A673 (cell line): Measurements from ENCODE around the gene FRAS1. TPM values are rescaled to one million over a fixed set of nuclear protein-coding genes. Genes with fewer than 3 reads are reported as not detected.

Source experiments
- BruUV-seq: library from RNA; stranded (reverse); fragments of 400-500 nt; replicated peaks from 2 replicates; lab custom pipeline; 2021; lab: Mats Ljungman, UMichigan
- CTCF ChIA-PET: fragments of 300-600 bp; sonication (Branson Sonifier 250); formaldehyde crosslinking; loops from one replicate; lab custom pipeline; 2022; ENCODE audit warnings: antibody characterized with exemption; lab: Charles Lee
- POLR2A ChIA-PET: fragments of 300-600 bp; sonication (Branson Sonifier 250); formaldehyde crosslinking; loops from one replicate; lab custom pipeline; 2022; ENCODE audit warnings: antibody characterized with exemption; ENCODE audit not compliant: low non-redundant PET; lab: Charles Lee
- DNase-seq: peaks from one replicate; pipeline ENCODE4 v3.0.0-alpha.2; 2015; ENCODE audit warnings: low spot score
- H3K27ac ChIP-seq: fragments of 200-600 bp; sonication (generic); 2 replicates; pipeline ENCODE4 v1.5.1; 2016; ENCODE audit warnings: mixed run types, low read depth, mild to moderate bottlenecking, mixed read lengths, antibody characterized with exemption, low read length; ENCODE audit not compliant: poor library complexity, severe bottlenecking
- H3K27me3 ChIP-seq: fragments of 200-600 bp; sonication (generic); replicated peaks from 2 replicates; pipeline ENCODE4 v1.6.1; 2017; ENCODE audit warnings: mixed run types, low read depth, mild to moderate bottlenecking, mixed read lengths, antibody characterized with exemption, low read length; ENCODE audit not compliant: insufficient read depth, poor library complexity
- H3K36me3 ChIP-seq: fragments of 200-600 bp; sonication (generic); 2 replicates; pipeline ENCODE4 v1.6.1; 2016; ENCODE audit warnings: mixed run types, mild to moderate bottlenecking, mixed read lengths, antibody characterized with exemption, low read length; ENCODE audit not compliant: insufficient read depth, poor library complexity, severe bottlenecking
- H3K4me1 ChIP-seq: fragments of 200-600 bp; sonication (generic); 2 replicates; pipeline ENCODE4 v1.6.1; 2017; ENCODE audit warnings: mixed run types, mild to moderate bottlenecking, mixed read lengths, antibody characterized with exemption, low read length; ENCODE audit not compliant: insufficient read depth, poor library complexity, severe bottlenecking
- H3K4me3 ChIP-seq: fragments of 200-600 bp; sonication (generic); 2 replicates; pipeline ENCODE4 v1.5.1; 2016; ENCODE audit warnings: low read depth, mixed run types, mild to moderate bottlenecking, mixed read lengths, low read length; ENCODE audit not compliant: poor library complexity, severe bottlenecking
- H3K9me3 ChIP-seq: fragments of 200-600 bp; sonication (generic); 2 replicates; pipeline ENCODE4 v1.6.1; 2016; ENCODE audit warnings: mixed run types, low read depth, mild to moderate bottlenecking, mixed read lengths, antibody characterized with exemption, low read length; ENCODE audit not compliant: poor library complexity, severe bottlenecking
- CTCF ChIP-seq: fragments of 300-800, 200-600 bp; sonication (generic); conservative IDR thresholded peaks from 2 replicates; pipeline ENCODE4 v1.5.1; 2017; ENCODE audit warnings: low read depth, mild to moderate bottlenecking, antibody characterized with exemption, low read length, moderate library complexity, mixed read lengths
- EZH2 ChIP-seq: fragments of 200-600 bp; sonication (generic); IDR thresholded peaks from 2 replicates; pipeline ENCODE4 v1.6.1; 2017; ENCODE audit warnings: borderline replicate concordance, low read depth, mild to moderate bottlenecking, mixed read lengths, antibody characterized with exemption, low read length; ENCODE audit not compliant: poor library complexity, severe bottlenecking
- intact Hi-C: fragments of 100-400 bp; cut with micrococcal nuclease; formaldehyde crosslinking; loops from one replicate; pipeline ENCODE4 v1.10.0; 2022; ENCODE audit not compliant: unreplicated experiment
- total RNA-seq: library from RNA; stranded (reverse); gene quantifications from 2 replicates; pipeline ENCODE4 v1.2.3, GENCODE V29; 2021

Gene FRAS1
- total RNA-seq, 1 experiment from 2014 or later: 0.06 TPM

GRCh38 chr4:78588894-78589545, 531.9 kb downstream of the FRAS1 start:
- Histone ChIP-seq H3K36me3 (no peaks in the 10 kb centered on the region), H3K4me1 (peaks cover 8% of the 10 kb centered on the region), H3K27me3 (no peaks in the 10 kb centered on the region), H3K4me3 (no peak overlapping the region), H3K27ac (no peak overlapping the region), H3K9me3 (no peaks in the 10 kb centered on the region)
- no TSS peak for BruUV-seq
- POLR2A ChIA-PET: interaction anchor here (0.6 kb wide), 1 partner anchor 30 kb away, joined by 3 read pairs; no protein-coding TSS in a partner anchor
- DNase-seq: peak; percentile 6
- TF ChIP-seq CTCF (no peak), EZH2 (no peak)
- intact Hi-C loops: no loop called here
- CTCF ChIA-PET: no interaction called here

- DNase-seq: no peak
- no peaks in the 10 kb centered on the region for H3K9me3 ChIP-seq
- H3K36me3 ChIP-seq: no peaks in the 10 kb centered on the region
- H3K27ac ChIP-seq: no peak overlapping the region
- ChIA-PET POLR2A (no interaction called here), CTCF (no interaction called here)
- intact Hi-C loops: no loop called here
- no peak for TF ChIP-seq CTCF
- TF ChIP-seq EZH2: no peak
- no peaks in the 10 kb centered on the region for H3K27me3 ChIP-seq
- H3K4me1 ChIP-seq: peaks cover under 1% of the 10 kb centered on the region
- no TSS peak for BruUV-seq
- H3K4me3 ChIP-seq: no peak overlapping the region
Measured at GRCh38 chr4:78591404-78591803, 534.3 kb downstream of the FRAS1 start.

GRCh38 chr4:78592088-78592783, 535.1 kb downstream of the FRAS1 start:
- intact Hi-C loops: no loop called here
- Histone ChIP-seq H3K27ac (no peak overlapping the region), H3K36me3 (no peaks in the 10 kb centered on the region), H3K9me3 (no peaks in the 10 kb centered on the region), H3K4me1 (no peaks in the 10 kb centered on the region), H3K27me3 (no peaks in the 10 kb centered on the region), H3K4me3 (no peak overlapping the region)
- BruUV-seq: no TSS peak
- POLR2A ChIA-PET: no interaction called here
- TF ChIP-seq CTCF (peak; percentile 39; the same call in 1 of the 2 replicates), EZH2 (no peak)
- CTCF ChIA-PET: no interaction called here
- no peak for DNase-seq

Other genes with a start within 250 kb of the FRAS1 start
- gene CNOT6L, start 238.0 kb upstream of the FRAS1 start, total RNA-seq: 13.4 and 17.7 TPM in 2 replicates
- 32.2 and 33.5 TPM in 2 replicates for gene MRPL1, start 194.5 kb upstream of the FRAS1 start, total RNA-seq